T47D (cell line): ENCODE measurements around the gene YY1.
"Not testable (repeated sequence)": the region's sequence is repeated elsewhere in the genome, so short reads cannot be mapped to it uniquely, and the experiment has no call there.

ENCODE experiments used
- DNase-seq, 2 experiments: peaks; one replicate each; pipeline versions ENCODE4 v3.0.0 to v3.0.0-alpha.2; 2011 to 2012; ENCODE audit warnings: low read depth in 1 of 2, low spot score in 1 of 2
- JUND ChIP-seq: IDR thresholded peaks from 2 replicates; pipeline ENCODE4 v1.6.1; 2012; ENCODE audit warnings: low read depth
- in situ Hi-C: cut with HindIII; loops from 2 replicates; pipeline ENCODE4 v1.10.0; 2016; ENCODE audit warnings: low sequenced_read_pairs, low pct_unique_long_range_greater_than_20kb

The YY1 gene

GRCh38 chr14:100221533-100222223, 17.3 kb upstream of the YY1 start:
- TF ChIP-seq JUND = no peak
- peak in 1 of 2 experiments; percentile 67 for DNase-seq
- in situ Hi-C loops = no loop called here

GRCh38 chr14:100222224-100223093, 16.5 kb upstream of the YY1 start:
- no peak for DNase-seq
- no peak for TF ChIP-seq JUND
- in situ Hi-C loops = no loop called here

GRCh38 chr14:100223332-100224201, 15.4 kb upstream of the YY1 start:
- no peak for TF ChIP-seq JUND
- in situ Hi-C loops = no loop called here
- DNase-seq = no peak

- no peak for TF ChIP-seq JUND
- in situ Hi-C loops = no loop called here
- DNase-seq = no peak
Measured at GRCh38 chr14:100224229-100224866, 14.6 kb upstream of the YY1 start.

- TF ChIP-seq JUND = no peak
- no peak for DNase-seq
- in situ Hi-C loops = no loop called here
Measured at GRCh38 chr14:100225169-100225568, 13.8 kb upstream of the YY1 start.

- TF ChIP-seq JUND = no peak
- DNase-seq = no peak
- in situ Hi-C loops = no loop called here
Measured at GRCh38 chr14:100230361-100230760, 8.6 kb upstream of the YY1 start.

GRCh38 chr14:100234511-100234910, 4.4 kb upstream of the YY1 start:
- TF ChIP-seq JUND = no peak
- no peak for DNase-seq
- in situ Hi-C loops = no loop called here

- in situ Hi-C loops = not testable (repeated sequence)
Measured at GRCh38 chr14:100236271-100236818, 2.6 kb upstream of the YY1 start.

GRCh38 chr14:100236881-100237280, 2.1 kb upstream of the YY1 start:
- TF ChIP-seq JUND = no peak
- no peak for DNase-seq
- in situ Hi-C loops = no loop called here

More at GRCh38 chr14:100236271-100236818, 2.6 kb upstream of the YY1 start:
- not testable (repeated sequence) for DNase-seq

GRCh38 chr14:100237735-100238418, 1.1 kb upstream of the YY1 start:
- TF ChIP-seq JUND = no peak
- peak in 1 of 2 experiments; percentile 72 for DNase-seq
- in situ Hi-C loops = no loop called here

GRCh38 chr14:100239211-100239839, 381 bp downstream of the YY1 start:
- in situ Hi-C loops = no loop called here
- DNase-seq = no peak
- TF ChIP-seq JUND = no peak
